K562 treated with DMSO at 1 percent for 12 hours (cell line): Measurements from ENCODE around the gene ZC3H7B. TPM values are rescaled to one million over a fixed set of nuclear protein-coding genes. Genes with fewer than 3 reads are reported as not detected.

ENCODE experiments used
- total RNA-seq: library from RNA; unstranded; fragments of 300-600 nt; gene quantifications from 2 replicates; pipeline ENCODE4 v1.2.3, GENCODE V29; 2022; ENCODE audit not compliant: insufficient read depth

ZC3H7B gene, protein sequence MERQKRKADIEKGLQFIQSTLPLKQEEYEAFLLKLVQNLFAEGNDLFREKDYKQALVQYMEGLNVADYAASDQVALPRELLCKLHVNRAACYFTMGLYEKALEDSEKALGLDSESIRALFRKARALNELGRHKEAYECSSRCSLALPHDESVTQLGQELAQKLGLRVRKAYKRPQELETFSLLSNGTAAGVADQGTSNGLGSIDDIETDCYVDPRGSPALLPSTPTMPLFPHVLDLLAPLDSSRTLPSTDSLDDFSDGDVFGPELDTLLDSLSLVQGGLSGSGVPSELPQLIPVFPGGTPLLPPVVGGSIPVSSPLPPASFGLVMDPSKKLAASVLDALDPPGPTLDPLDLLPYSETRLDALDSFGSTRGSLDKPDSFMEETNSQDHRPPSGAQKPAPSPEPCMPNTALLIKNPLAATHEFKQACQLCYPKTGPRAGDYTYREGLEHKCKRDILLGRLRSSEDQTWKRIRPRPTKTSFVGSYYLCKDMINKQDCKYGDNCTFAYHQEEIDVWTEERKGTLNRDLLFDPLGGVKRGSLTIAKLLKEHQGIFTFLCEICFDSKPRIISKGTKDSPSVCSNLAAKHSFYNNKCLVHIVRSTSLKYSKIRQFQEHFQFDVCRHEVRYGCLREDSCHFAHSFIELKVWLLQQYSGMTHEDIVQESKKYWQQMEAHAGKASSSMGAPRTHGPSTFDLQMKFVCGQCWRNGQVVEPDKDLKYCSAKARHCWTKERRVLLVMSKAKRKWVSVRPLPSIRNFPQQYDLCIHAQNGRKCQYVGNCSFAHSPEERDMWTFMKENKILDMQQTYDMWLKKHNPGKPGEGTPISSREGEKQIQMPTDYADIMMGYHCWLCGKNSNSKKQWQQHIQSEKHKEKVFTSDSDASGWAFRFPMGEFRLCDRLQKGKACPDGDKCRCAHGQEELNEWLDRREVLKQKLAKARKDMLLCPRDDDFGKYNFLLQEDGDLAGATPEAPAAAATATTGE
- 11.8 and 31.3 TPM in 2 replicates for total RNA-seq

DNA sequence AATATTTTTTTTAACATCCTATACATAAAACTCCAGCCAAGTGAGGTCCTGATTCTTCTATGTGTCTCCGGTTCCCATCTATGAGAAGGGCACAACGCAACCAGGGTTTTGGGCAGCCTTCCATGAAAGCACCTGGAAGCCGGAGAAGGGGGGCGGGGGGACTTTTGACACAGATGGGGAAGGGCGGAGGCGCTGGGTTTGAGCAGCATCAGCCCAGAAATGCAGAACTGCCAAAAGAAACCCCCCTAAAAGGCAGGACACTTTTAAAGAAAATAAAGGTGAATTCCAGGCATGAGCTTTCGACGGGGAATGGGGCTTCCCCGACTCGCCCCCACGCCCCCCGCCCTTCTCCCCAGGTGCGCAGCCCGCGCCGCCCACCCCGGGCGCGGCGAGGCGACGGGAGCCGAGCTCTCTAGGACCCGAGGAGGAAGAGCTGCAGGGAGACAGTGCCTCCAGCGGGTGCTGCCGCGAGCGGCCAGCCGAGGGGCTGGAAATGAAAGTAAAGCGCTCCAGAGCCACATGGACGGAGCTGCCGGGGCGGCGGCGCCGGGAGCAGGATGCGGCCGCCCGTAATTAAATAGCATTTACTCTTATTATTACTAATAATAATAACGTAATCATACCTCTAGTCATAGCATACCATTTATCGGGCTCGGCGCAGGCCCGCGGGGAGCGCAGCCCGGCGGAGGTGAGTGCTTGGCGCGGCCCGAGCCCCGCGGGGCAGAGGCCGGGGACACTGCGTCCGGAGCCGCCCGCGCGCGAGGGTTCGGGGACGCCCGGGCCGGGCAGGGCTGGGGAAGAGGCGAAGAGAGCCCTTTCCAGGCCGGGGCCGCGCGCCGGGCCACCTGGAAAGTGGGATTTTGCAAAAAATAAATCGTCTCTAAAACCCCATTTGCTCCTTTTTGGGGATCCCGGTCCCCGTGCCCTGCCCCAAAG lies at the start of gene ZC3H7B:
TSS of gene ZC3H7B (plus strand) at position 441 of the 936 bp plus-strand sequence. CDS start 19,136 bp downstream, outside the sequence.

DNA sequence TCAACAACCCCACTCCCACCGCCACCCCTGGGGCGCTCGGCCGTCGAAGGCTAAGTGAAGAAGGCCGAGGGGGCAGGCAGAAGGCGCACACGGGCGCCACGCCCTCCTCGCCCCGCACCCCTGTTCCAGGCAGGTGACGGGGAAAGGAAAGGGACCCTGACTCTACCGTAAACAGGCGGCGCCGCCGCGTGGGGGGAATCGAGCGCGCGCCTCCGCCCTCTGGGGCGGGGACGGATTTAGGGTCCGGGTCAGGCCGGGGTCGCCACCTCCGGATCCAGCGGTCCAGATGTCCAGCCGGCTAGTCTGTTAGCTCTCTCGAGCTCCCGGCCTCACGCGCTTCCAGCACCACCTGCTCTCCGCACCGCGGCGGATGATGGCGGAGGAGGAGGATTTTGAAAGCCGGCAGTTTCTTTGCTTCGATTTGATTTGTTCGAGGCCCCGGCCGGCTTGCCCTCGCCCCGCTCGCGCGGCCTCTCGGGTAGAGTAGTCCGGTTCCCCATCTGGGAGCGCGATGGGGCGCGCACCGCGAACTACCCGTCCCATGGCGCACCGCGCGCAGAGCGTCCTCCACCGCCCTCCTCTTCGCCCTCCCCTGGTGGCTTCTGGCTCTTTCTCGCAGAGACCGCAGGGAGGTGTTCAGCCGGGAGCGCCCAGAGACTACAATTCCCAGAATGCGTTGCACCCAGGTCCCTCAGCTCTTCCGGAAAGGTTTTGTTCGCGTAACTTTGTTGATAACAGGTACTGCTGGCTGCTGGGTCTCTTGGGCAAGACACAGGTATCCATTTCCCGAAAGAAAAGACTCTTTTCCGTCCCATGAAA lies 15.3 kb upstream of the ZC3H7B start, which contains the start of gene RANGAP1:
TSS of gene RANGAP1 (minus strand) at position 368 of the 819 bp plus-strand sequence. CDS start 5,143 bp downstream, outside the sequence.

DNA sequence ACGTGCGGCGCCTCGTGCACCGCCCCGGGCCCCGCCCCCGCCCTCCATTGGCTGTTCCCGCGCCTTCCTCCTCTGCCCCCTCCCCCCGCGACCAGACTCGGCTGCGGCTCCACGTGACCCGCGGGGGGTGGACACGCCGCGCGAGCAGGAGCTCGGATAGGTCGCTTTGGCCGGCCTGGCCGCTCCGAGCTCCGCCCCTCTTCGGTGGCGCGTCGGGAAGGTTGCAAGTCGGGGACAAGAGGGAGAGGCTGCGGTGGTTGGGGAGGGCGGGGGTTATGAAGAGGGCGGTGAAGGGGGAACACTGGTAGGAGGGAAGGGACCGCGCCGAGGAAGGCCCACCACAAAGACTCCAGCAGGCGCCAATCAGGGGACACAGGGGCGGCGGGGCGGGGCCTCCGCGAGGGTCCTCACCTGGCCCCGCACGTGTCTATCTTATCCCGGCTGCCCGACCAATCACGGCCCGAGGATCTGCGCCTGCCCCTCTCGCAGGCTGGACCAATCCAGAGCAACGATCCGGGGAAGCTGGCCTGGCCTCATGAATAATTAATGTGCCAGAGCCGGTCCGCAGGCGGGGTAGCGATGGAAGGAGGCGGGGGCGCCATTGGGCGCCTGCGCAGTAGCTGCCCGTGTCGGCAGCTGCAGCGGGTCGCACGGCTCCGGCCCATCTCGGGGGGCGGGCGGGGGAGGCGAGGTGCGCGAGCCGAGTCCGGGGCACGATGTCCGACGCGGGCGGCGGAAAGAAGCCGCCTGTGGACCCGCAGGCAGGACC lies 80.2 kb downstream of the ZC3H7B start, which contains the start of gene TEF:
TSS of gene TEF (plus strand) at position 614 of the 769 bp plus-strand sequence. CDS start at position 717, 103 bp downstream.

Other genes starting within 250 kb of the ZC3H7B start
- gene EP300, start 208.9 kb upstream of the ZC3H7B start, total RNA-seq = 3.4 and 31.4 TPM in 2 replicates
- gene L3MBTL2, start 96.2 kb upstream of the ZC3H7B start, total RNA-seq = 10.3 and 14.9 TPM in 2 replicates
- not detected in 2 replicates for gene CHADL, start 60.6 kb upstream of the ZC3H7B start, total RNA-seq
- gene RANGAP1, start 15.3 kb upstream of the ZC3H7B start, total RNA-seq = 108 and 109 TPM in 2 replicates
- gene TEF, start 80.4 kb downstream of the ZC3H7B start, total RNA-seq = 0.45 and 0.52 TPM in 2 replicates
- 6.2 and 21.4 TPM in 2 replicates for gene TOB2, start 145.3 kb downstream of the ZC3H7B start, total RNA-seq
- gene PHF5A, start 167.2 kb downstream of the ZC3H7B start, total RNA-seq = 37.8 and 46.8 TPM in 2 replicates
- 61.7 and 100 TPM in 2 replicates for gene ACO2, start 167.6 kb downstream of the ZC3H7B start, total RNA-seq
- gene POLR3H, start 242.9 kb downstream of the ZC3H7B start, total RNA-seq = 13.9 and 15.3 TPM in 2 replicates